ENCODE data around the gene ICAM2. TPM values are rescaled to one million over a fixed set of nuclear protein-coding genes. Genes with fewer than 3 reads are reported as not detected.

Gene ICAM2
- total RNA-seq, 1 donor from 2014 or later, result not detected

DNA sequence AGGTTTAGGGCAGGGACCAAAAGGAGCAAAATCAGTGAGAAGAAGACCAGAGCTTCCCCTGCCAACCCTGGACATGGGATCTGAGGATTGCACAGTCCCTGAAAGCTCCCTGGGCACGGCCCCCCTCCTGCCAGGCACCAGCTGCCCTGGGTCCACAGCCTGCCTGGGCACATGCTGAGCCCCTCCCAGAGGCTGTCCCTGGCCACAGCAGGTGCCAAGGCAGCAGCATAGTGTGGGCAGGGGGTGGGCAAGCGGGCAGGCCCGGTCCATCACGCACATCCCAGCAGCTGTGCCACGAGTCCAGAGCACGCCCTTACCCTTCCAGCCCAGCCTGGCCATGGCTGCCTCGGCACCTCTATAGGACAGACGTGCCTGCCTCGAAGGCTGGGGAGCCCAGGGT lies 60.4 kb downstream of the ICAM2 start:
- Histone ChIP-seq H3K79me2 (ENCODE audit: low read depth) (no peaks in the 10 kb centered on the region), H3K36me3 (no peaks in the 10 kb centered on the region), H4K20me1 (ENCODE audit: low read depth) (no peaks in the 10 kb centered on the region), H3K4me2 (peak overlapping the region; percentile 78), H3K4me3 (no peak overlapping the region), H3K27me3 (no peaks in the 10 kb centered on the region), H3K9ac (no peak overlapping the region), H3K27ac (no peak overlapping the region), H2AFZ (replicated peaks) (no peak overlapping the region), H3K4me1 (peaks cover 23% of the 10 kb centered on the region), H3F3A (ENCODE audit: low read depth) (peaks cover 17% of the 10 kb centered on the region), H3K9me3 (ENCODE audit: low read depth) (no peaks in the 10 kb centered on the region)
- TF ChIP-seq, protein P1, sequence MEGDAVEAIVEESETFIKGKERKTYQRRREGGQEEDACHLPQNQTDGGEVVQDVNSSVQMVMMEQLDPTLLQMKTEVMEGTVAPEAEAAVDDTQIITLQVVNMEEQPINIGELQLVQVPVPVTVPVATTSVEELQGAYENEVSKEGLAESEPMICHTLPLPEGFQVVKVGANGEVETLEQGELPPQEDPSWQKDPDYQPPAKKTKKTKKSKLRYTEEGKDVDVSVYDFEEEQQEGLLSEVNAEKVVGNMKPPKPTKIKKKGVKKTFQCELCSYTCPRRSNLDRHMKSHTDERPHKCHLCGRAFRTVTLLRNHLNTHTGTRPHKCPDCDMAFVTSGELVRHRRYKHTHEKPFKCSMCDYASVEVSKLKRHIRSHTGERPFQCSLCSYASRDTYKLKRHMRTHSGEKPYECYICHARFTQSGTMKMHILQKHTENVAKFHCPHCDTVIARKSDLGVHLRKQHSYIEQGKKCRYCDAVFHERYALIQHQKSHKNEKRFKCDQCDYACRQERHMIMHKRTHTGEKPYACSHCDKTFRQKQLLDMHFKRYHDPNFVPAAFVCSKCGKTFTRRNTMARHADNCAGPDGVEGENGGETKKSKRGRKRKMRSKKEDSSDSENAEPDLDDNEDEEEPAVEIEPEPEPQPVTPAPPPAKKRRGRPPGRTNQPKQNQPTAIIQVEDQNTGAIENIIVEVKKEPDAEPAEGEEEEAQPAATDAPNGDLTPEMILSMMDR (IDR thresholded peaks at IDR 0.05), result no peak
- no peak for TF ChIP-seq EZH2phosphoT487 (IDR thresholded peaks at IDR 0.05)
- TF ChIP-seq EZH2 (IDR thresholded peaks at IDR 0.05), result no peak
- Mint-ChIP-seq H3K9me3 (no peaks in the 10 kb centered on the region), H3K27me3 (ENCODE audit: insufficient read depth, low read depth) (peaks cover 9% of the 10 kb centered on the region), H3K4me1 (peaks cover 13% of the 10 kb centered on the region), H3K4me3 (no peak overlapping the region), H3K27ac (no peak overlapping the region), H3K36me3 (no peaks in the 10 kb centered on the region)
- no peak for DNase-seq (ENCODE audit: low spot score)

DNA sequence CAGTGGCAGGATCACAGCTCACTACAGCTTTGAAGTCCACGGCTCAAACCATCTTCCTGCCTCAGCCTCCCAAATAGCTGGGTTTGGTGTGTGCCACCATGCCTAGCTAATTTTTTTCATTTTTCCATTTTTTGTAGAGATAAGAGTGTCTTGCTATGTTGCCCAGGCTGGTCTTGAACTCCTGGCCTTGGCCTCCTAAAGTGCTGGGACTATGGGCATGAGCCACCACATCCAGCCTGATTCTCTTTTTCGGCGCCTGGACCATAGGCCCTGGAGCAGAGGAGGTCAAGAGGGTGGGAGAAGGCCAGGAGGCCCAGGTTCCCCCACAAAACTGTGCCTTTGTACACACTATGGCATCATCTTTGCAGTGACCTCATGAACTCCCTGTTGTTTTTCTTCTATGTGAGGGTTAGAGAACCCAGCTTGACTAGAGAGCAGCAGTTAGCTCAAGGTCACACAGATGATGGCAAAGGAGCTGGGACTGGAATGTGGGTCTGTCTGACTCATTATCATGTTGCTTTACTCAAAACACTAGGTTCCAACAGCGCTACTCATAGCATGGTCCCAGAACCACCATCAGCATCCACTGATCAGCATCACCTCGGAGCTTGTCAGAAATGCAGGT lies 64.0 kb downstream of the ICAM2 start:
- H3K27ac Mint-ChIP-seq, result peak overlapping the region; percentile 83
- H3K27me3 Mint-ChIP-seq (ENCODE audit: insufficient read depth, low read depth), result peaks cover 6% of the 10 kb centered on the region
- TF ChIP-seq, protein P1 (IDR thresholded peaks at IDR 0.05), result no peak
- TF ChIP-seq EZH2phosphoT487 (IDR thresholded peaks at IDR 0.05) (no peak), EZH2 (IDR thresholded peaks at IDR 0.05) (no peak)
- Histone ChIP-seq H4K20me1 (ENCODE audit: low read depth) (no peaks in the 10 kb centered on the region), H3K27me3 (no peaks in the 10 kb centered on the region), H3K4me1 (peaks cover 15% of the 10 kb centered on the region), H3K9me3 (ENCODE audit: low read depth) (no peaks in the 10 kb centered on the region), H3F3A (ENCODE audit: low read depth) (peaks cover 14% of the 10 kb centered on the region), H3K27ac (no peak overlapping the region), H3K36me3 (no peaks in the 10 kb centered on the region), H3K79me2 (ENCODE audit: low read depth) (no peaks in the 10 kb centered on the region), H3K4me2 (no peak overlapping the region), H2AFZ (replicated peaks) (no peak overlapping the region), H3K4me3 (no peak overlapping the region), H3K9ac (no peak overlapping the region)
- H3K9me3 Mint-ChIP-seq, result no peaks in the 10 kb centered on the region
- H3K4me1 Mint-ChIP-seq, result peaks cover 16% of the 10 kb centered on the region
- H3K4me3 Mint-ChIP-seq, result no peak overlapping the region
- no peaks in the 10 kb centered on the region for H3K36me3 Mint-ChIP-seq
- no peak for DNase-seq (ENCODE audit: low spot score)

DNA sequence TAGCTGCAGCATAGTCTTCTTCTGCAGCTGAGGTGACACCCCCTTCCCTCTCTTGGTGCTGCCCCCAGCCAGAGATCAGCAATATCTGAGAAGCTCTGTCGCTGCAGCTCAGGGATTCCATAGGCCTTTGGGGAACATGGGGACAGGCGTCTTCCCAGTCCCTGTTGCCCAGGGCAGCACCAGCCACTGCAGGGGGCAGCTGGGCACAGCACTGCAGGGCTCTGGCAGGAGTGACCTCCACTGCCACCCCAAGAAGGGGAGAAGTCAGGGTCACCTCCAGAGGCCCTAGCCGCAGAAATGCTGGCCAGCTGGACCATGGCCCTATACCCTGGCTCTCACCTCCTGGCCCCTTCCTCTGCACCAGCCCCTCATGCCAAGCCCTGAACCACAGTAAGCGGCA lies 64.6 kb downstream of the ICAM2 start:
- H3K27me3 Mint-ChIP-seq (ENCODE audit: insufficient read depth, low read depth), result peaks cover 5% of the 10 kb centered on the region
- TF ChIP-seq, protein P1 (IDR thresholded peaks at IDR 0.05), result no peak
- TF ChIP-seq EZH2phosphoT487 (IDR thresholded peaks at IDR 0.05) (no peak), EZH2 (IDR thresholded peaks at IDR 0.05) (no peak)

More for the DNA sequence above, 64.6 kb downstream of the ICAM2 start:
- H3K79me2 ChIP-seq (ENCODE audit: low read depth), result no peaks in the 10 kb centered on the region
- Mint-ChIP-seq H3K27ac (no peak overlapping the region), H3K36me3 (no peaks in the 10 kb centered on the region), H3K4me3 (no peak overlapping the region), H3K9me3 (no peaks in the 10 kb centered on the region), H3K4me1 (peaks cover 17% of the 10 kb centered on the region)
- H4K20me1 ChIP-seq (ENCODE audit: low read depth), result no peaks in the 10 kb centered on the region
- H3K4me1 ChIP-seq, result peaks cover 9% of the 10 kb centered on the region
- no peaks in the 10 kb centered on the region for H3K36me3 ChIP-seq
- H3K9ac ChIP-seq, result no peak overlapping the region
- no peaks in the 10 kb centered on the region for H3K27me3 ChIP-seq
- H3F3A ChIP-seq (ENCODE audit: low read depth), result peaks cover 10% of the 10 kb centered on the region
- H3K9me3 ChIP-seq (ENCODE audit: low read depth), result no peaks in the 10 kb centered on the region
- H2AFZ ChIP-seq (replicated peaks), result no peak overlapping the region
- H3K4me3 ChIP-seq, result no peak overlapping the region
- no peak for DNase-seq (ENCODE audit: low spot score)
- H3K4me2 ChIP-seq, result no peak overlapping the region
- H3K27ac ChIP-seq, result no peak overlapping the region
